GM12878 (cell line): ENCODE results near the gene OTUB1. TPM values are rescaled to one million over a fixed set of nuclear protein-coding genes. Genes with fewer than 3 reads are reported as not detected.

Experiments
- ATAC-seq: fragments of 200-7000 bp; cut with Tn5 transposase; 3 replicates; pipeline ENCODE4 v1.9.1; 2020; ENCODE audit warnings: mild to moderate bottlenecking, moderate library complexity
- BruUV-seq: library from RNA; stranded (reverse); fragments of 400-500 nt; replicated peaks from 2 replicates; lab custom pipeline; 2021; lab: Mats Ljungman, UMichigan
- CTCF ChIA-PET: fragments of 300-600 bp; sonication (Branson Sonifier 250); formaldehyde crosslinking; extraction: SDS; loops from one replicate; lab custom pipeline; 2021; ENCODE audit warnings: inconsistent platforms; lab: Yijun Ruan, JAX
- POLR2A ChIA-PET: fragments of 350-600 bp; formaldehyde crosslinking; extraction: SDS; loops from one replicate; lab custom pipeline; 2021; ENCODE audit warnings: inconsistent platforms; lab: Charles Lee
- RAD21 ChIA-PET: fragments of 300-600 bp; sonication (Branson Sonifier 250); formaldehyde crosslinking; loops from one replicate; lab custom pipeline; 2023; ENCODE audit warnings: antibody characterized with exemption; ENCODE audit not compliant: unreplicated experiment; lab: Charles Lee
- SMC1A ChIA-PET: fragments of 300-600 bp; sonication (Branson Sonifier 250); formaldehyde crosslinking; loops from one replicate; lab custom pipeline; 2023; ENCODE audit not compliant: unreplicated experiment, uncharacterized antibody; lab: Charles Lee
- DNase-seq: peaks from one replicate; pipeline ENCODE4 v3.0.0-alpha.2; 2011; ENCODE audit warnings: low read depth, low spot score
- FAIRE-seq: peaks from 3 replicates; lab custom pipeline; 2011; peaks lifted over from hg19 to GRCh38; lab: Jason Lieb, UNC
- H2AFZ ChIP-seq: 2 replicates; pipeline ENCODE4 v1.6.0; 2011; ENCODE audit warnings: low read depth, low read length, control low read depth; ENCODE audit not compliant: control insufficient read depth
- H3K27ac ChIP-seq: 2 replicates; pipeline ENCODE4 v1.5.1; 2011; ENCODE audit warnings: control low read depth; ENCODE audit not compliant: control insufficient read depth, insufficient read depth
- H3K27me3 ChIP-seq, 2 experiments: replicated peaks in 1 of 2; 2 replicates each; pipeline versions ENCODE4 v1.6.0 to v1.6.1; 2011; ENCODE audit warnings: low read length in 1 of 2; ENCODE audit not compliant: control insufficient read depth in 2 of 2, insufficient read depth in 2 of 2
- H3K36me3 ChIP-seq, 2 experiments: 2 replicates each; pipeline ENCODE4 v1.5.1; 2011; ENCODE audit warnings: low read length in 1 of 2; ENCODE audit not compliant: control insufficient read depth in 2 of 2, insufficient read depth in 2 of 2
- H3K4me1 ChIP-seq: 2 replicates; pipeline ENCODE4 v1.6.1; 2011; ENCODE audit warnings: mild to moderate bottlenecking, low read length, moderate library complexity, mixed read lengths; ENCODE audit not compliant: control insufficient read depth, insufficient read depth
- H3K4me2 ChIP-seq: 2 replicates; pipeline ENCODE4 v1.6.0; 2011; ENCODE audit warnings: control low read depth; ENCODE audit not compliant: control insufficient read depth, insufficient read depth
- H3K4me3 ChIP-seq: fragments of 200-600 bp; sonication (generic); 2 replicates; pipeline ENCODE4 v1.5.1; 2016
- H3K79me2 ChIP-seq: 2 replicates; pipeline ENCODE4 v1.6.0; 2011; ENCODE audit warnings: low read length; ENCODE audit not compliant: control insufficient read depth, insufficient read depth
- H3K9ac ChIP-seq: 2 replicates; pipeline ENCODE4 v1.8.0; 2011; ENCODE audit warnings: low read length, control low read depth, mixed read lengths; ENCODE audit not compliant: control insufficient read depth, insufficient read depth
- H3K9me3 ChIP-seq: replicated peaks from 3 replicates; pipeline ENCODE4 v1.5.1; 2011; ENCODE audit warnings: mild to moderate bottlenecking, low read length; ENCODE audit not compliant: control insufficient read depth, insufficient read depth
- H4K20me1 ChIP-seq: 2 replicates; pipeline ENCODE4 v1.6.0; 2011; ENCODE audit not compliant: control insufficient read depth, insufficient read depth
- CBX3 ChIP-seq: fragments of 200-600 bp; sonication (generic); IDR thresholded peaks from 2 replicates; pipeline ENCODE4 v1.6.1; 2016; ENCODE audit warnings: low read depth, borderline replicate concordance
- FOXM1 ChIP-seq: IDR thresholded peaks from 2 replicates; pipeline ENCODE4 v1.6.1; 2012; ENCODE audit warnings: low read depth, mild to moderate bottlenecking, inconsistent platforms, low read length, moderate library complexity
- IKZF1 ChIP-seq: fragments of 450-650 bp; conservative IDR thresholded peaks from 2 replicates; pipeline ENCODE4 v1.6.1; 2017; ENCODE audit warnings: antibody characterized with exemption, mild to moderate bottlenecking
- NBN ChIP-seq: fragments of 450-650 bp; IDR thresholded peaks from 2 replicates; pipeline ENCODE4 v1.6.1; 2016
- PML ChIP-seq: IDR thresholded peaks from 2 replicates; pipeline ENCODE4 v1.6.1; 2012; ENCODE audit warnings: low read length, inconsistent platforms
- STAT3 ChIP-seq: IDR thresholded peaks from 2 replicates; pipeline ENCODE4 v1.6.1; 2011; ENCODE audit warnings: low read depth, low read length, improper control_type of control experiment
- SUZ12 ChIP-seq: fragments of 200-600 bp; sonication (generic); IDR thresholded peaks from one replicate; pipeline ENCODE4 v1.6.1; 2018; ENCODE audit warnings: antibody characterized with exemption, mild to moderate bottlenecking; ENCODE audit not compliant: unreplicated experiment
- WGBS: methylation state at CpG from one replicate; pipeline ENCODE4 v1.1.6; 2016; ENCODE audit warnings: low lambda C conversion rate; ENCODE audit not compliant: insufficient replicate concordance, insufficient coverage; ENCODE audit errors: missing lambda C conversion rate; 5-methylcytosine and 5-hydroxymethylcytosine counted together
- in situ Hi-C: fragments of 300-500 bp; cut with MboI; formaldehyde crosslinking; loops from 9 replicates; pipeline ENCODE4 v1.14.3; 2018; ENCODE audit warnings: mixed read lengths
- intact Hi-C: fragments of 100-400 bp; cut with micrococcal nuclease; formaldehyde crosslinking; loops from one replicate; pipeline ENCODE4 v1.14.2; 2022; ENCODE audit not compliant: unreplicated experiment
- polyA plus RNA-seq, 11 experiments: library from polyadenylated mRNA; depleted of rRNA in 4 of 11; unstranded in 6 of 11; stranded (reverse) in 5 of 11; fragments of >200 nt; fragmentation: Nextera tagmentation in 4 of 11; fragmentation: Illumina TruSeq in 1 of 11; extraction: Ambion mirVana in 4 of 11; extraction: Trizol in 1 of 11; gene quantifications; 1 replicate in 1 of 11; 2 replicates in 10 of 11; pipeline versions ENCODE4 v1.2.1 to v1.2.3, GENCODE V29; 2011 to 2016; ENCODE audit warnings: inconsistent platforms in 2 of 11, missing spikeins in 2 of 11, low read depth in 1 of 11
- total RNA-seq, 4 experiments: library from RNA; depleted of rRNA in 3 of 4; stranded (reverse); fragments of >200 nt in 3 of 4; fragmentation: Illumina TruSeq in 1 of 4; extraction: Trizol in 1 of 4; gene quantifications; 2 replicates each; pipeline versions ENCODE4 v1.2.1 to v1.2.3, GENCODE V29; 2013 to 2021
- TF ChIP-seq, protein P1 (sequence below): IDR thresholded peaks from 2 replicates; pipeline ENCODE4 v1.6.1; 2011; ENCODE audit warnings: mild to moderate bottlenecking, low read depth, low read length, moderate library complexity; ENCODE audit not compliant: insufficient replicate concordance
- TF ChIP-seq, protein P2 (sequence below): fragments of 150-350 bp; IDR thresholded peaks from 2 replicates; pipeline ENCODE4 v1.6.1; 2014; ENCODE audit warnings: mild to moderate bottlenecking, low read depth, low read length
- TF ChIP-seq, protein P3 (sequence below): fragments of 450-650 bp; IDR thresholded peaks from 2 replicates; pipeline ENCODE4 v1.6.1; 2017; ENCODE audit warnings: antibody characterized with exemption, mild to moderate bottlenecking, moderate library complexity
- TF ChIP-seq, protein P4 (sequence below): fragments of 450-650 bp; IDR thresholded peaks from 2 replicates; pipeline ENCODE4 v1.6.1; 2017; ENCODE audit warnings: mild to moderate bottlenecking, moderate library complexity

OTUB1 gene
- total and polyA plus RNA-seq, 10 of the 15 experiments (the other 5 are each of a cell fraction or from before 2014, with no cell fraction given), result 49.6 to 225 (median 131) TPM

DNA sequence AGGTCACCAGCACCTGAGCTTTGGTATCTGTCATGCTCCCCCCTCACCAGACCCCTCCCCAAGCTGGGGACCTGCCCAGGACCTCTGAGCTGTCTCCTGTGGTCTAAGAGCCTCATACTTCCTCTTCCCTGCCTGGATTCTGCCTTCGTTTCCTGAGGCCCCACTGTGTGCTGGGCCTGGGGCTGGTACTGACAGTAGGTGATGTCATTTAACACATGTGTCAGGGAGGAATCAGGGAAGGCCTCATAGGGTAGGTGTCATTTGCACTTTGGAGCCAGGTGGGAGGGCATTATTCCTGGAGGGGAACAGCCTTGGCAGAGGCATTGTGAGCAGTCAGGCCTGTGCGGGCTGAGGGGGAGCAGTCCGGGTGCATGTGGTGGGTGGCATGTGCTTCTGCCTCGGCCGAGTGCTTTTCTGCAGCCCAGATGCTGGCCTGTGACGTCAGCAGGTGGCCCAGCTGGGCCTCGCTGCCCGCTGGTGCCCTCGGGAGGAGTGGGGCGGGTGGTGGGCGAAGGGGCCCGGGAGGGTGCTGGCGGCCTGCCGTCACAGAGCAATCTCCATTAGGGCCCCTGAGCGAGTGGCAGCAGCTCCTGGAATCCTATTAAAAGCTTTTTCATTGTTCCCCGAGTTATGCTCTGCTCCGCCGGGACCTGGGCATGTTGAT lies 58.6 kb downstream of the OTUB1 start (continued):
- no peak for TF ChIP-seq IKZF1
- TF ChIP-seq, protein P1, sequence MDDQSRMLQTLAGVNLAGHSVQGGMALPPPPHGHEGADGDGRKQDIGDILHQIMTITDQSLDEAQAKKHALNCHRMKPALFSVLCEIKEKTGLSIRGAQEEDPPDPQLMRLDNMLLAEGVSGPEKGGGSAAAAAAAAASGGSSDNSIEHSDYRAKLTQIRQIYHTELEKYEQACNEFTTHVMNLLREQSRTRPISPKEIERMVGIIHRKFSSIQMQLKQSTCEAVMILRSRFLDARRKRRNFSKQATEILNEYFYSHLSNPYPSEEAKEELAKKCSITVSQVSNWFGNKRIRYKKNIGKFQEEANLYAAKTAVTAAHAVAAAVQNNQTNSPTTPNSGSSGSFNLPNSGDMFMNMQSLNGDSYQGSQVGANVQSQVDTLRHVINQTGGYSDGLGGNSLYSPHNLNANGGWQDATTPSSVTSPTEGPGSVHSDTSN, result no peak
- TF ChIP-seq, all 136 proteins: peak for 0

DNA sequence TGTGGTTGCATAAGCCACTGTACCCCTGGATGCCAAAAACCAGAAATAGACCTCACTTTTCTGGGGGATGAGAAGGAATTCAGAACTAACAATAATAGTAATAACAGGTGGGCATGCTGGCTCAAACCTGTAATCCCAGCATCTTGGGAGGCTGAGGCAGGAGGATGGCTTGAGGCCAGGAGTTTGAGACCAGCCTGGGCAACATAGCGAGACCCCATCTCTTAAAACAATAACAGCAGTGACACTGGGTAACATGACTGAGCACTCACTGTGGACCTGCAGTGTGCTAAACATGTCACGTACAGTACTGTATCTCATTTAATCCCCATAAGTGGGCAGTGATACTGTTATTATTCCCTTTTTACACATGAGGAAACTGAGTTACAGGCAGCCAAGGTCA lies 59.5 kb downstream of the OTUB1 start:
- no TSS peak for BruUV-seq
- WGBS, result 70% methylated on average over 2 of the region's 2 CpGs
- Histone ChIP-seq H3K4me3 (no peak overlapping the region), H3K9ac (no peak overlapping the region), H3K79me2 (no peaks in the 10 kb centered on the region), H4K20me1 (no peaks in the 10 kb centered on the region), H2AFZ (no peak overlapping the region), H3K36me3 (no peaks in the 10 kb centered on the region), H3K27me3 (no peaks in the 10 kb centered on the region), H3K4me2 (no peak overlapping the region), H3K27ac (no peak overlapping the region), H3K9me3 (no peaks in the 10 kb centered on the region), H3K4me1 (no peaks in the 10 kb centered on the region)
- ATAC-seq, result no peak
- no peak for FAIRE-seq
- intact Hi-C loops (no loop called here), in situ Hi-C loops (no loop called here)
- no peak for DNase-seq
- ChIA-PET POLR2A (no interaction called here), SMC1A (no interaction called here), RAD21 (no interaction called here), CTCF (interaction anchor here (1.4 kb wide), 1 partner anchor 8 kb away, joined by 3 read pairs; no protein-coding TSS in a partner anchor)
- TF ChIP-seq, protein P2, sequence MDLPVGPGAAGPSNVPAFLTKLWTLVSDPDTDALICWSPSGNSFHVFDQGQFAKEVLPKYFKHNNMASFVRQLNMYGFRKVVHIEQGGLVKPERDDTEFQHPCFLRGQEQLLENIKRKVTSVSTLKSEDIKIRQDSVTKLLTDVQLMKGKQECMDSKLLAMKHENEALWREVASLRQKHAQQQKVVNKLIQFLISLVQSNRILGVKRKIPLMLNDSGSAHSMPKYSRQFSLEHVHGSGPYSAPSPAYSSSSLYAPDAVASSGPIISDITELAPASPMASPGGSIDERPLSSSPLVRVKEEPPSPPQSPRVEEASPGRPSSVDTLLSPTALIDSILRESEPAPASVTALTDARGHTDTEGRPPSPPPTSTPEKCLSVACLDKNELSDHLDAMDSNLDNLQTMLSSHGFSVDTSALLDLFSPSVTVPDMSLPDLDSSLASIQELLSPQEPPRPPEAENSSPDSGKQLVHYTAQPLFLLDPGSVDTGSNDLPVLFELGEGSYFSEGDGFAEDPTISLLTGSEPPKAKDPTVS, result no peak
- TF ChIP-seq, protein P3, sequence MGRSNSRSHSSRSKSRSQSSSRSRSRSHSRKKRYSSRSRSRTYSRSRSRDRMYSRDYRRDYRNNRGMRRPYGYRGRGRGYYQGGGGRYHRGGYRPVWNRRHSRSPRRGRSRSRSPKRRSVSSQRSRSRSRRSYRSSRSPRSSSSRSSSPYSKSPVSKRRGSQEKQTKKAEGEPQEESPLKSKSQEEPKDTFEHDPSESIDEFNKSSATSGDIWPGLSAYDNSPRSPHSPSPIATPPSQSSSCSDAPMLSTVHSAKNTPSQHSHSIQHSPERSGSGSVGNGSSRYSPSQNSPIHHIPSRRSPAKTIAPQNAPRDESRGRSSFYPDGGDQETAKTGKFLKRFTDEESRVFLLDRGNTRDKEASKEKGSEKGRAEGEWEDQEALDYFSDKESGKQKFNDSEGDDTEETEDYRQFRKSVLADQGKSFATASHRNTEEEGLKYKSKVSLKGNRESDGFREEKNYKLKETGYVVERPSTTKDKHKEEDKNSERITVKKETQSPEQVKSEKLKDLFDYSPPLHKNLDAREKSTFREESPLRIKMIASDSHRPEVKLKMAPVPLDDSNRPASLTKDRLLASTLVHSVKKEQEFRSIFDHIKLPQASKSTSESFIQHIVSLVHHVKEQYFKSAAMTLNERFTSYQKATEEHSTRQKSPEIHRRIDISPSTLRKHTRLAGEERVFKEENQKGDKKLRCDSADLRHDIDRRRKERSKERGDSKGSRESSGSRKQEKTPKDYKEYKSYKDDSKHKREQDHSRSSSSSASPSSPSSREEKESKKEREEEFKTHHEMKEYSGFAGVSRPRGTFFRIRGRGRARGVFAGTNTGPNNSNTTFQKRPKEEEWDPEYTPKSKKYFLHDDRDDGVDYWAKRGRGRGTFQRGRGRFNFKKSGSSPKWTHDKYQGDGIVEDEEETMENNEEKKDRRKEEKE, result no peak
- TF ChIP-seq, protein P4, sequence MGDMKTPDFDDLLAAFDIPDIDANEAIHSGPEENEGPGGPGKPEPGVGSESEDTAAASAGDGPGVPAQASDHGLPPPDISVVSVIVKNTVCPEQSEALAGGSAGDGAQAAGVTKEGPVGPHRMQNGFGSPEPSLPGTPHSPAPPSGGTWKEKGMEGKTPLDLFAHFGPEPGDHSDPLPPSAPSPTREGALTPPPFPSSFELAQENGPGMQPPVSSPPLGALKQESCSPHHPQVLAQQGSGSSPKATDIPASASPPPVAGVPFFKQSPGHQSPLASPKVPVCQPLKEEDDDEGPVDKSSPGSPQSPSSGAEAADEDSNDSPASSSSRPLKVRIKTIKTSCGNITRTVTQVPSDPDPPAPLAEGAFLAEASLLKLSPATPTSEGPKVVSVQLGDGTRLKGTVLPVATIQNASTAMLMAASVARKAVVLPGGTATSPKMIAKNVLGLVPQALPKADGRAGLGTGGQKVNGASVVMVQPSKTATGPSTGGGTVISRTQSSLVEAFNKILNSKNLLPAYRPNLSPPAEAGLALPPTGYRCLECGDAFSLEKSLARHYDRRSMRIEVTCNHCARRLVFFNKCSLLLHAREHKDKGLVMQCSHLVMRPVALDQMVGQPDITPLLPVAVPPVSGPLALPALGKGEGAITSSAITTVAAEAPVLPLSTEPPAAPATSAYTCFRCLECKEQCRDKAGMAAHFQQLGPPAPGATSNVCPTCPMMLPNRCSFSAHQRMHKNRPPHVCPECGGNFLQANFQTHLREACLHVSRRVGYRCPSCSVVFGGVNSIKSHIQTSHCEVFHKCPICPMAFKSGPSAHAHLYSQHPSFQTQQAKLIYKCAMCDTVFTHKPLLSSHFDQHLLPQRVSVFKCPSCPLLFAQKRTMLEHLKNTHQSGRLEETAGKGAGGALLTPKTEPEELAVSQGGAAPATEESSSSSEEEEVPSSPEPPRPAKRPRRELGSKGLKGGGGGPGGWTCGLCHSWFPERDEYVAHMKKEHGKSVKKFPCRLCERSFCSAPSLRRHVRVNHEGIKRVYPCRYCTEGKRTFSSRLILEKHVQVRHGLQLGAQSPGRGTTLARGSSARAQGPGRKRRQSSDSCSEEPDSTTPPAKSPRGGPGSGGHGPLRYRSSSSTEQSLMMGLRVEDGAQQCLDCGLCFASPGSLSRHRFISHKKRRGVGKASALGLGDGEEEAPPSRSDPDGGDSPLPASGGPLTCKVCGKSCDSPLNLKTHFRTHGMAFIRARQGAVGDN, result no peak
- TF ChIP-seq SUZ12, result no peak
- TF ChIP-seq PML, result no peak
- no peak for TF ChIP-seq FOXM1
- TF ChIP-seq STAT3, result no peak
- no peak for TF ChIP-seq CBX3
- no peak for TF ChIP-seq NBN
